WTC11 (cell line): ENCODE measurements around the gene SNCA.

ENCODE experiments used
- ATF1 ChIP-seq: sonication (generic); formaldehyde crosslinking; IDR thresholded peaks from 2 replicates; pipeline ENCODE4 v1.8.1; 2023; ENCODE audit warnings: mild to moderate bottlenecking, moderate library complexity, missing genetic modification reagents
- ATF3 ChIP-seq: sonication (generic); formaldehyde crosslinking; conservative IDR thresholded peaks from 2 replicates; pipeline ENCODE4 v1.8.1; 2022; ENCODE audit warnings: mild to moderate bottlenecking, missing genetic modification reagents
- CBFB ChIP-seq: sonication (generic); formaldehyde crosslinking; IDR thresholded peaks from 2 replicates; pipeline ENCODE4 v1.8.1; 2022; ENCODE audit warnings: mild to moderate bottlenecking, low read depth, missing genetic modification reagents
- CTCF ChIP-seq: fragments of 200-600 bp; IDR thresholded peaks from 2 replicates; pipeline ENCODE4 v1.8.0; 2022; ENCODE audit warnings: antibody characterized with exemption
- ESRRA ChIP-seq: sonication (generic); formaldehyde crosslinking; IDR thresholded peaks from 2 replicates; pipeline ENCODE4 v1.8.1; 2022; ENCODE audit warnings: mild to moderate bottlenecking, missing genetic modification reagents, borderline replicate concordance
- IRF2 ChIP-seq: sonication (generic); formaldehyde crosslinking; IDR thresholded peaks from 2 replicates; pipeline ENCODE4 v1.8.0; 2022; ENCODE audit warnings: low read depth, missing genetic modification reagents, borderline replicate concordance
- NR2C2 ChIP-seq: sonication (generic); formaldehyde crosslinking; IDR thresholded peaks from 2 replicates; pipeline ENCODE4 v1.8.0; 2022; ENCODE audit warnings: mild to moderate bottlenecking, missing genetic modification reagents
- USF1 ChIP-seq: sonication (generic); formaldehyde crosslinking; IDR thresholded peaks from 2 replicates; pipeline ENCODE4 v1.8.0; 2022; ENCODE audit warnings: mild to moderate bottlenecking, missing genetic modification reagents
- USF2 ChIP-seq: sonication (generic); formaldehyde crosslinking; IDR thresholded peaks from 2 replicates; pipeline ENCODE4 v1.8.1; 2023; ENCODE audit warnings: mild to moderate bottlenecking, missing genetic modification reagents, moderate library complexity
- ZNF138 ChIP-seq: sonication (generic); formaldehyde crosslinking; conservative IDR thresholded peaks from 2 replicates; pipeline ENCODE4 v1.8.1; 2022; ENCODE audit warnings: mild to moderate bottlenecking, moderate library complexity, missing genetic modification reagents
- ZNF281 ChIP-seq: sonication (generic); formaldehyde crosslinking; IDR thresholded peaks from 2 replicates; pipeline ENCODE4 v1.8.0; 2023; ENCODE audit warnings: mild to moderate bottlenecking, missing genetic modification reagents

GRCh38 chr4:89681219-89681618 is 155.7 kb downstream of the SNCA start:
- TF ChIP-seq USF2 (CRISPR knock-in tag) = no peak
- no peak for TF ChIP-seq CTCF
- no peak for TF ChIP-seq ATF3 (CRISPR knock-in tag)
- no peak for TF ChIP-seq ZNF138 (CRISPR knock-in tag)
- no peak for TF ChIP-seq NR2C2
- TF ChIP-seq ATF1 = no peak
- TF ChIP-seq IRF2 (CRISPR knock-in tag) = no peak
- no peak for TF ChIP-seq USF1 (CRISPR knock-in tag)
- no peak for TF ChIP-seq CBFB (CRISPR knock-in tag)
- no peak for TF ChIP-seq ZNF281 (CRISPR knock-in tag)
- TF ChIP-seq ESRRA (CRISPR knock-in tag) = no peak
